Endothelial cell of umbilical vein (primary cell): ENCODE data around the gene PRR5. TPM values are rescaled to one million over a fixed set of nuclear protein-coding genes. Genes with fewer than 3 reads are reported as not detected.

Experiments
- BruUV-seq: library from RNA; stranded (reverse); fragments of 400-500 nt; replicated peaks from 2 replicates; lab custom pipeline; 2021; lab: Mats Ljungman, UMichigan
- CTCF ChIA-PET: fragments of 300-600, 350-600 bp; sonication (Branson Sonifier 250); formaldehyde crosslinking; loops from one replicate; lab custom pipeline; 2021; ENCODE audit warnings: antibody characterized with exemption, inconsistent platforms; lab: Charles Lee
- POLR2A ChIA-PET: fragments of 300-600, 350-600 bp; sonication (Branson Sonifier 250); formaldehyde crosslinking; loops from one replicate; lab custom pipeline; 2021; ENCODE audit warnings: antibody characterized with exemption, inconsistent platforms; lab: Charles Lee
- DNase-seq: peaks from one replicate; pipeline ENCODE4 v3.0.0-alpha.2; 2011; ENCODE audit warnings: low read depth, low spot score
- FAIRE-seq: peaks from 2 replicates; lab custom pipeline; 2011; peaks lifted over from hg19 to GRCh38; lab: Jason Lieb, UNC
- H2AFZ ChIP-seq: 2 replicates; pipeline ENCODE4 v1.6.0; 2012; ENCODE audit warnings: low read depth, low read length, control low read depth, inconsistent platforms
- H3K27ac ChIP-seq: 2 replicates; pipeline ENCODE4 v1.5.1; 2011; ENCODE audit warnings: low read depth, mild to moderate bottlenecking, control low read depth, low read length, moderate library complexity; ENCODE audit not compliant: insufficient read depth
- H3K27me3 ChIP-seq, 2 experiments: 2 replicates each; pipeline versions ENCODE4 v1.6.0 to v1.6.1; 2011; ENCODE audit warnings: low read length in 2 of 2, mixed read lengths in 1 of 2; ENCODE audit not compliant: control insufficient read depth in 2 of 2, insufficient read depth in 2 of 2
- H3K36me3 ChIP-seq, 2 experiments: 2 replicates in 1 of 2; 3 replicates in 1 of 2; pipeline ENCODE4 v1.5.1; 2011; ENCODE audit warnings: low read length in 2 of 2, mild to moderate bottlenecking in 1 of 2, moderate library complexity in 1 of 2; ENCODE audit not compliant: control insufficient read depth in 2 of 2, insufficient read depth in 2 of 2; ENCODE audit errors: extremely low read depth in 1 of 2
- H3K4me1 ChIP-seq: 3 replicates; pipeline ENCODE4 v1.5.1; 2011; ENCODE audit warnings: mild to moderate bottlenecking, low read length; ENCODE audit not compliant: control insufficient read depth, insufficient read depth; ENCODE audit errors: extremely low read depth
- H3K4me2 ChIP-seq: 2 replicates; pipeline ENCODE4 v1.6.1; 2011; ENCODE audit warnings: low read length, control low read depth, mixed read lengths; ENCODE audit not compliant: insufficient read depth
- H3K4me3 ChIP-seq, 3 experiments: fragments of 200-600 bp in 1 of 3; sonication (generic), shearing (Covaris generic) in 1 of 3; replicated peaks in 1 of 3; 2 replicates each; pipeline ENCODE4 v1.5.1; 2011 to 2016; ENCODE audit warnings: control low read depth in 3 of 3, low read length in 3 of 3, mild to moderate bottlenecking in 2 of 3, inconsistent platforms in 1 of 3, low read depth in 1 of 3, moderate library complexity in 1 of 3; ENCODE audit not compliant: insufficient read depth in 1 of 3
- H3K79me2 ChIP-seq: 2 replicates; pipeline ENCODE4 v1.6.0; 2012; ENCODE audit warnings: low read length, inconsistent platforms; ENCODE audit not compliant: control insufficient read depth, insufficient read depth
- H3K9ac ChIP-seq: replicated peaks from 2 replicates; pipeline ENCODE3; 2011; ENCODE audit warnings: low read length, control low read depth; ENCODE audit not compliant: insufficient read depth; ENCODE audit errors: extremely low read depth
- H3K9me1 ChIP-seq: replicated peaks from 3 replicates; pipeline ENCODE4 v1.6.0; 2011; ENCODE audit warnings: mild to moderate bottlenecking, low read length; ENCODE audit not compliant: control insufficient read depth, insufficient read depth; ENCODE audit errors: extremely low read depth
- H3K9me3 ChIP-seq: replicated peaks from 2 replicates; pipeline ENCODE4 v1.5.1; 2012; ENCODE audit warnings: low read length, inconsistent platforms; ENCODE audit not compliant: control insufficient read depth, insufficient read depth
- H4K20me1 ChIP-seq: replicated peaks from 2 replicates; pipeline ENCODE3; 2011; ENCODE audit warnings: mild to moderate bottlenecking, low read length; ENCODE audit not compliant: control insufficient read depth, insufficient read depth; ENCODE audit errors: extremely low read depth
- EZH2 ChIP-seq: IDR thresholded peaks from 2 replicates; pipeline ENCODE4 v1.6.1; 2012; ENCODE audit warnings: borderline replicate concordance, low read depth, mild to moderate bottlenecking, moderate library complexity, low read length, inconsistent platforms; ENCODE audit not compliant: severe bottlenecking
- FOS ChIP-seq: IDR thresholded peaks from 2 replicates; pipeline ENCODE4 v1.6.1; 2011; ENCODE audit warnings: mild to moderate bottlenecking, low read length, moderate library complexity, borderline replicate concordance; ENCODE audit not compliant: insufficient read depth
- GATA2 ChIP-seq: IDR thresholded peaks from 2 replicates; pipeline ENCODE4 v1.7.0; 2011; ENCODE audit warnings: low read depth, mild to moderate bottlenecking, moderate library complexity, mixed read lengths, low read length; ENCODE audit not compliant: insufficient read length, insufficient read depth
- JUN ChIP-seq: IDR thresholded peaks from 2 replicates; pipeline ENCODE4 v1.6.1; 2011; ENCODE audit warnings: borderline replicate concordance, low read depth; ENCODE audit not compliant: insufficient read length, insufficient read depth
- MYC ChIP-seq: IDR thresholded peaks from one replicate; pipeline ENCODE4 v1.6.1; 2011; ENCODE audit warnings: mild to moderate bottlenecking, low read depth, low read length
- POLR2A ChIP-seq: IDR thresholded peaks from 2 replicates; pipeline ENCODE4 v1.6.1; 2012; ENCODE audit warnings: low read depth, mild to moderate bottlenecking, control low read depth, low read length
- POLR2AphosphoS5 ChIP-seq: IDR thresholded peaks from 2 replicates; pipeline ENCODE4 v1.6.1; 2012; ENCODE audit warnings: low read depth, mild to moderate bottlenecking, control low read depth, low read length, moderate library complexity; ENCODE audit not compliant: insufficient read depth
- dilution Hi-C: fragments of 300-500 bp; cut with MboI; formaldehyde crosslinking; loops from one replicate; pipeline ENCODE4 v1.15.0; 2019; ENCODE audit warnings: low sequenced_read_pairs; ENCODE audit not compliant: extremely low pct_ligation_motif_present
- intact Hi-C: fragments of 100-400 bp; cut with micrococcal nuclease; formaldehyde crosslinking; loops from one replicate; pipeline ENCODE4 v1.10.0; 2022
- polyA plus RNA-seq, 4 experiments: library from polyadenylated mRNA; depleted of rRNA in 3 of 4; stranded (reverse) in 3 of 4; unstranded in 1 of 4; fragments of >200 nt; gene quantifications; 2 replicates each; pipeline versions ENCODE4 v1.2.1 to v1.2.3, GENCODE V29; 2011 to 2012; ENCODE audit warnings: missing spikeins in 1 of 4
- total RNA-seq: library from RNA; stranded (reverse); gene quantifications from 2 replicates; pipeline ENCODE4 v1.2.3, GENCODE V29; 2021
- TF ChIP-seq, protein P1 (sequence below), 2 donors: IDR thresholded peaks; 1 replicate in 1 of 2; 2 replicates in 1 of 2; pipeline ENCODE4 v1.5.1; 2011; ENCODE audit warnings: low read length in 2 of 2, mild to moderate bottlenecking in 2 of 2, moderate library complexity in 2 of 2, control low read depth in 1 of 2, inconsistent platforms in 1 of 2, low read depth in 1 of 2; ENCODE audit not compliant: insufficient read depth in 1 of 2; ENCODE audit errors: extremely low read depth in 1 of 2
- TF ChIP-seq, protein P2 (sequence below): IDR thresholded peaks from 2 replicates; pipeline ENCODE4 v1.6.1; 2011; ENCODE audit not compliant: insufficient read depth, insufficient read length

The PRR5 gene
- total and polyA plus RNA-seq, 2 donors (not counting 3 experiments of a cell fraction or from before 2014, with no cell fraction given), result 4.3 to 9.0 TPM

DNA sequence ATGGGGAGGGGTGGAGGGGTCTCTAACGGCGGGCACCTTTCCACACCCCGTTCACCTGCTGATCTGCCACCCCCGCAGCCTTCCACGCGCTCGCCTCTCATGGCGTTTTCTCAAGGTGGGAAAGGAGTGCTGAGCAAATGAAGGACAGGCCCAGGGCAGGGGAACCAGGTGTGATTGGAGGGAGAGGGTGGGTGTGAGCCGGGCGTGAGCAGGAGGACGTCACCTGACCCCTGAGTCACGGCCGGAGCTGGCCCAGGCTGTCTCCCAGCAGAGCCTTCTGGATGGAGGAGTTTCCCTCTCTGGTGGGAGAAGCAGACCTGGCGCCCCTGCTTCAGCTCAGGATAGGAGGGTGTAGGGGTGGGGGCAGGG is 36.3 kb downstream of the PRR5 start:
- Histone ChIP-seq H3K79me2 (no peaks in the 10 kb centered on the region), H3K4me3 (no peak overlapping the region), H3K4me1 (no peaks in the 10 kb centered on the region), H4K20me1 (no peaks in the 10 kb centered on the region), H2AFZ (no peak overlapping the region), H3K9me3 (no peaks in the 10 kb centered on the region), H3K27me3 (peaks cover 0 to 2% of the 10 kb centered on the region in 2 experiments), H3K36me3 (no peaks in the 10 kb centered on the region), H3K9ac (no peak overlapping the region), H3K27ac (no peak overlapping the region), H3K4me2 (no peak overlapping the region), H3K9me1 (no peaks in the 10 kb centered on the region)
- dilution Hi-C loops (no loop called here), intact Hi-C loops (no loop called here)
- TF ChIP-seq, protein P1, sequence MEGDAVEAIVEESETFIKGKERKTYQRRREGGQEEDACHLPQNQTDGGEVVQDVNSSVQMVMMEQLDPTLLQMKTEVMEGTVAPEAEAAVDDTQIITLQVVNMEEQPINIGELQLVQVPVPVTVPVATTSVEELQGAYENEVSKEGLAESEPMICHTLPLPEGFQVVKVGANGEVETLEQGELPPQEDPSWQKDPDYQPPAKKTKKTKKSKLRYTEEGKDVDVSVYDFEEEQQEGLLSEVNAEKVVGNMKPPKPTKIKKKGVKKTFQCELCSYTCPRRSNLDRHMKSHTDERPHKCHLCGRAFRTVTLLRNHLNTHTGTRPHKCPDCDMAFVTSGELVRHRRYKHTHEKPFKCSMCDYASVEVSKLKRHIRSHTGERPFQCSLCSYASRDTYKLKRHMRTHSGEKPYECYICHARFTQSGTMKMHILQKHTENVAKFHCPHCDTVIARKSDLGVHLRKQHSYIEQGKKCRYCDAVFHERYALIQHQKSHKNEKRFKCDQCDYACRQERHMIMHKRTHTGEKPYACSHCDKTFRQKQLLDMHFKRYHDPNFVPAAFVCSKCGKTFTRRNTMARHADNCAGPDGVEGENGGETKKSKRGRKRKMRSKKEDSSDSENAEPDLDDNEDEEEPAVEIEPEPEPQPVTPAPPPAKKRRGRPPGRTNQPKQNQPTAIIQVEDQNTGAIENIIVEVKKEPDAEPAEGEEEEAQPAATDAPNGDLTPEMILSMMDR (IDR thresholded peaks at IDR 0.05; ENCODE audit: extremely low read depth in 1 of 2, insufficient read depth in 1 of 2, low read depth in 1 of 2, low read length in 2 of 2), result no peak
- TF ChIP-seq POLR2AphosphoS5 (no peak), JUN (no peak), EZH2 (no peak), GATA2 (no peak), POLR2A (no peak), MYC (no peak), FOS (no peak)
- TF ChIP-seq, protein P2, sequence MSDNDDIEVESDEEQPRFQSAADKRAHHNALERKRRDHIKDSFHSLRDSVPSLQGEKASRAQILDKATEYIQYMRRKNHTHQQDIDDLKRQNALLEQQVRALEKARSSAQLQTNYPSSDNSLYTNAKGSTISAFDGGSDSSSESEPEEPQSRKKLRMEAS, result no peak
- no peak for FAIRE-seq
- DNase-seq, result no peak
- ChIA-PET CTCF (interaction anchor here (0.8 to 2.6 kb wide), 2 partner anchors 11 to 54 kb away, joined by 3 to 10 read pairs; no protein-coding TSS in a partner anchor), POLR2A (no interaction called here)
- BruUV-seq, result no TSS peak
